HG03175 (cell line): ENCODE results near the gene ARID5A.

ENCODE experiments used
- ATAC-seq: cut with Tn5 transposase; IDR thresholded peaks from one replicate; pipeline ENCODE4 v1.9.1; 2021; ENCODE audit warnings: mild to moderate bottlenecking, moderate library complexity; ENCODE audit not compliant: unreplicated experiment

Gene ARID5A

GRCh38 chr2:96594691-96595152 lies 58.2 kb downstream of the ARID5A start:
- no peak for ATAC-seq

- no peak for ATAC-seq
Observed at GRCh38 chr2:96596596-96596995, 60.0 kb downstream of the ARID5A start.

GRCh38 chr2:96599941-96600340 lies 63.4 kb downstream of the ARID5A start:
- no peak for ATAC-seq

- ATAC-seq: no peak
Observed at GRCh38 chr2:96601382-96602292, 65.1 kb downstream of the ARID5A start.
